SH-SY5Y (cell line): ENCODE measurements around the gene CDH20.

Experiments used
- GATA2 ChIP-seq: IDR thresholded peaks from 2 replicates; pipeline ENCODE4 v1.6.1; 2011; ENCODE audit warnings: mild to moderate bottlenecking, low read depth, low read length
- GATA3 ChIP-seq: IDR thresholded peaks from 2 replicates; pipeline ENCODE4 v1.6.1; 2011; ENCODE audit warnings: low read depth, mild to moderate bottlenecking, low read length, moderate library complexity

CDH20 gene

DNA sequence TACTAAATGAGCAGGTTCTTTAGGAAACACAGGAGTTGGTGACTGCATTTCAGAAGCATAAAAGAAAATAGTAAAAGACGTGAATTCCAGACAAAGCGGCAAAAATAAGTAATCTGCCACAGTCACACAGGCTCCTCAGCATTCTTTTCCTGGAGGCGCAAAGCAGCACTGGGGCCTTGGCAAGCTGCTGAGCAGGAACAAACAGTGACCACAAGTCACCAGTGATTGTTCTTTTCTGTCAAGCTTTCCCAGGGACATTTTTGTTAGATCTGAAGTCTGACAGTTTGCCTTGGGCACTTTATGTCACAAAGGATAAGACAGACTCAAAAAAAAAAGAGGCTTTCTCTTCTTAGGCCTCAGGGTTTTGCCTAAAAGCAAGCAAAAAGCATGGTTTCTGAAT is 216.2 kb downstream of the CDH20 start:
- TF ChIP-seq GATA2: no peak
- TF ChIP-seq GATA3: no peak

DNA sequence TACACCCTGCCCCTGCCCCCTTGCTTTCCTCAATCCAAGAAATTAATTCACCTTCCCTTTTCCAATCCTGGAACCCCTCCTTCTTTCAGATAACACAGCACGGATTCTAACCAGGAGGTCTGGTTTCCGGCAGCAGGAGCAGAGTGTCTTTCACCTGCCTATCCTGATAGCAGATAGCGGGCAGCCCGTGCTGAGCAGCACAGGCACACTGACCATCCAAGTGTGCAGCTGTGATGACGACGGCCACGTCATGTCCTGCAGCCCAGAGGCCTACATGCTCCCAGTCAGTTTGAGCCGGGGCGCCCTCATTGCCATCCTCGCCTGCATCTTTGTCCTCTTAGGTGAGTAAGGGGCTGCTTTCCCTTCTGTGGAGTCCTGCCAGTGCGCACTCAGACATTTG is 216.7 kb downstream of the CDH20 start:
- no peak for TF ChIP-seq GATA2
- TF ChIP-seq GATA3: no peak

DNA sequence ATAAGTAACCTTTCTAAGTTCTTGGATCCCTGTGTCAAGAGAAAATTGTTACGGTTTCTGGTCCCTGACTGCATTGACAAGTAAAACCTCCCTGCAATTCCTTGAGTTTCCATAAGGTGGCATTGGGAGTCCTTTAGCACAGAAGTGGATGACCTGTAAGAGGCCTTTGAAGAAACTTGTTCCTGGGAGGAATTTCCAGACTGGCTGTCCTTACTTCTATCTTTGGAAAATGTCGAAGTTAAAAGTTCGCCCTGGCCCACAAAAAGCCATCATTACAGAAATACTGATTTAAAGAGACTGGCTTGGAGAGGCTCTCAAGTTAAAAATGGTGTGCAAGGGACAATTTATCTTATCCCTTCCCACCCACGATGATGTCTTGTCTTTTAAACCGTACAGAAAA is 218.4 kb downstream of the CDH20 start:
- no peak for TF ChIP-seq GATA2
- no peak for TF ChIP-seq GATA3

GRCh38 chr18:61553045-61553659 is 219.9 kb downstream of the CDH20 start:
- TF ChIP-seq GATA2 (no peak), GATA3 (no peak)

DNA sequence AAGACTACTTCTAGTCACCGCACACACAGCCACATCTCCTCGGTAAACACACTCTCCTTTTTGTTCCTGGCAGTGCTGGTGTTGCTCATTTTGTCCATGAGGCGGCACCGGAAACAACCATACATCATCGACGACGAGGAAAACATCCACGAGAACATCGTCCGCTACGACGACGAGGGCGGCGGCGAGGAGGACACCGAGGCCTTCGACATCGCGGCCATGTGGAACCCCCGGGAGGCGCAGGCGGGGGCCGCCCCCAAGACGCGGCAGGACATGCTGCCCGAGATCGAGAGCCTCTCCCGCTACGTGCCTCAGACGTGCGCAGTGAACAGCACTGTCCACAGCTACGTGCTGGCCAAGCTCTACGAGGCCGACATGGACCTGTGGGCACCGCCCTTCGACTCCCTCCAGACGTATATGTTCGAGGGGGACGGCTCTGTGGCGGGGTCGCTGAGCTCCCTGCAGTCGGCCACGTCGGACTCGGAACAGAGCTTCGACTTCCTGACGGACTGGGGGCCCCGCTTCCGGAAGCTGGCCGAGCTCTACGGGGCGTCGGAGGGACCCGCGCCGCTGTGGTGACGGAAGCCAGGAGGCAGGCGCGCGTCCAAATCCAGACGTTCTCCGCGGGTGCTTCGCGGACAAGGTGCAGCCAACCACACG is 221.0 kb downstream of the CDH20 start:
- TF ChIP-seq GATA2: no peak
- TF ChIP-seq GATA3: no peak

- TF ChIP-seq GATA2 (no peak), GATA3 (no peak)
Observed at GRCh38 chr18:61554946-61555361, 221.7 kb downstream of the CDH20 start.

DNA sequence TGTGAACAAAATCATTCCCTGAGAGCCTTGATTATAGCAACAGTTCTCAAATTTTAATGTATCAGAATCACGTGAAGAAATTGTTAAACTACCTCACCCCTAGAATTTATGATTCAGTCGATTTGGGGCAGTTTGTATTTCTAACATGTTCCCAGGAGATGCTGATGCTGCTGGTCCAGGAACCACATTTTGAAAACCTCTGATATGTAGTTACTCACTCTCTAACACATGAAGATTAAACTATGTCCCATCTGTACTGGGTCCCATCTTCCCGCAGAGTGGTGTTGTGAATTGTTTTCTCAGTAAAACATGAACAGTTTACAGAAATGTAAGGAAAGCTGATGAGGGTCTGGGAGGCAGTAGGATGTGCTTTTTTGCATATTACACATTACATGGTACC is 223.1 kb downstream of the CDH20 start:
- TF ChIP-seq GATA2 (no peak), GATA3 (no peak)

DNA sequence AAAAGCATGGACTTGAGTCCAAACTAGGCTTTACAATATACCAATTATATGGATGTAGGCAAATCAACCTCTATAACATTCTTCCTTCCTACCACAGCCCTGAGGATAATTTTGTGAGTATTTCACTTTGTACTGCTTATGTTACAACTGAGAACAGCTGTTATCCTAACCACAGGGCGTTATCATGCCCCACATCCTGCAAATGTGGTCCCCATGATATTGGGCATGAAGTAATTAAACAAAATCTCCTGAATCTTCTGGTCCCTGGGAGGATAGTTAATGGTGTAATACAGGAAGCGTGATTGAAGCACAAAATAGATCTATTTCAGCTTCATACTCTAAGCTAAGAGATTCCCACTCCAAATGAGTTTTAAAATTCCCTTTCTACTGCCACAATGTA is 223.6 kb downstream of the CDH20 start:
- TF ChIP-seq GATA2 (no peak), GATA3 (no peak)

- TF ChIP-seq GATA3 (no peak), GATA2 (no peak)
Observed at GRCh38 chr18:61569176-61569892, 236.1 kb downstream of the CDH20 start.

DNA sequence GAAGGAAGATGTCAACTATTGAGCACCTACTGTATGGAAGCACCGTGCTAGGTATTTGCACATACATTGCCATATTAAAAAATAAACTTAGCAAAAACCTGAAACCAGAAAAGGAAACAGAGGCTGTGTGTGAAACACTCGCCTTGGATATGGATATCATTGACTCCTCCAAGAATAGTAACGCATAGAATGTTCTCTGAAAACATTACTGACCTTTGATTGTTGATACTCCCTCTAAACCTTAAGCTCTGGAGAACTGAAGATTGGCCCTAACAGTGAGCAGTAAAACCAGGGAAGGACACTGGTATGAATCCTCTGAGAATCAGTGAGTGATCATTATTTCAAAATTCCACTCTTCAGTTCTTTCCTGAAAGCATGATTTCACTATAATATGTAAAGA is 236.8 kb downstream of the CDH20 start:
- TF ChIP-seq GATA3 (no peak), GATA2 (no peak)

- TF ChIP-seq GATA3 (no peak), GATA2 (no peak)
Observed at GRCh38 chr18:61572084-61572655, 238.9 kb downstream of the CDH20 start.

GRCh38 chr18:61572871-61573270 is 239.6 kb downstream of the CDH20 start:
- no peak for TF ChIP-seq GATA3

GRCh38 chr18:61574665-61575064 is 241.4 kb downstream of the CDH20 start:
- TF ChIP-seq GATA3 (no peak), GATA2 (no peak)

DNA sequence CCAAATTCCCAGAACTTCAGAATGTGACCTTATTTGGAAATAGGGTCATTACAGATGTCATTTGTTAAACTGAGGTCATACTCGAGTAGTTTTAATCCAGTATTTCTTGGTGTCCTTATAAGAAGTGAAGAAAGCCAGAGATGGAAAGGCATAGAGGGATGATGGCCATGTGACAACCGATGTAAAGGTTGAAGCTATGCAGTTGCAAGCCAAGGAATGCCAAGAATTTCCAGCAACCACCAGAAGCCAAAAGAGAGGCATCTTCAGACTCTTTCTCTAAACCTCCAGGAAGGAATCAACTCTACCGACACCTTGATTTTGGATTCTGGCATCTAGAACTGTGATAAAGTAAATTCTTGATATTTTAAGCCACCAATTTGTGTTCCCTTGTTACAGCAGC is 242.2 kb downstream of the CDH20 start:
- TF ChIP-seq GATA3: no peak
- TF ChIP-seq GATA2: no peak

GRCh38 chr18:61578846-61579245 is 245.6 kb downstream of the CDH20 start:
- TF ChIP-seq GATA3 (no peak), GATA2 (no peak)

DNA sequence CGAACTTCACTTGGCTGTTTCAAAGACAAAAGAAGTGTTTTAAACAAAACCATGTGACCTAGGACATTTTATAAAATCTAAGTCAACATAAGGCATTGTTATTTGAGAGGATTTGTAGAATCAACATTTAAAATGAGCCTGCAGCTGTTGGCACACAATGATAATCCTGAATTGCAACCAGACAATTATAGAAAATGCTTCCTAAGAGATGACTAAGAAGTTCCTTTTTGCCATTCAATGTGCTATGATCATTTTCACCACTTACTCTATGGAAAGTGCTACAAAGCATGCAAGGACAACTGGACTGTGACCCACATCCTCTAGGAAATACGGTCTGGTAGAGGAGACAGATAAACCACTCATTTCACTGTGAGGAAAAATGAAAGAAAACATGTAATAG is 246.4 kb downstream of the CDH20 start:
- no peak for TF ChIP-seq GATA2
- TF ChIP-seq GATA3: no peak
